Head of caudate nucleus (tissue), 42 donors: Measurements from ENCODE around the gene RPL7L1.
A peak's percentile ranks its signal among the peaks of the same experiment; 100 is the strongest.
"Not testable (repeated sequence)": the region's sequence is repeated elsewhere in the genome, so short reads cannot be mapped to it uniquely, and the experiment has no call there.

Experiments
- DNase-seq, 42 donors: peaks; one replicate each; pipeline versions ENCODE4 v3.0.0 to v3.0.0-alpha.2; 2020 to 2021; ENCODE audit warnings: mixed read lengths in 7 of 42
- intact Hi-C: fragments of 100-400 bp; cut with DNase I; formaldehyde crosslinking; loops from one replicate; pipeline ENCODE4 v1.15.0; 2022

RPL7L1 gene

GRCh38 chr6:42889815-42890214, 10.4 kb downstream of the RPL7L1 start:
- no peak for DNase-seq
- intact Hi-C loops: no loop called here

- DNase-seq: peak; percentile 87 to 98 (median 94)
- intact Hi-C loops: no loop called here
Measured at GRCh38 chr6:42890311-42891198, 11.1 kb downstream of the RPL7L1 start.

- intact Hi-C loops: no loop called here
- no peak for DNase-seq
Measured at GRCh38 chr6:42891199-42891722, 11.8 kb downstream of the RPL7L1 start.

DNA sequence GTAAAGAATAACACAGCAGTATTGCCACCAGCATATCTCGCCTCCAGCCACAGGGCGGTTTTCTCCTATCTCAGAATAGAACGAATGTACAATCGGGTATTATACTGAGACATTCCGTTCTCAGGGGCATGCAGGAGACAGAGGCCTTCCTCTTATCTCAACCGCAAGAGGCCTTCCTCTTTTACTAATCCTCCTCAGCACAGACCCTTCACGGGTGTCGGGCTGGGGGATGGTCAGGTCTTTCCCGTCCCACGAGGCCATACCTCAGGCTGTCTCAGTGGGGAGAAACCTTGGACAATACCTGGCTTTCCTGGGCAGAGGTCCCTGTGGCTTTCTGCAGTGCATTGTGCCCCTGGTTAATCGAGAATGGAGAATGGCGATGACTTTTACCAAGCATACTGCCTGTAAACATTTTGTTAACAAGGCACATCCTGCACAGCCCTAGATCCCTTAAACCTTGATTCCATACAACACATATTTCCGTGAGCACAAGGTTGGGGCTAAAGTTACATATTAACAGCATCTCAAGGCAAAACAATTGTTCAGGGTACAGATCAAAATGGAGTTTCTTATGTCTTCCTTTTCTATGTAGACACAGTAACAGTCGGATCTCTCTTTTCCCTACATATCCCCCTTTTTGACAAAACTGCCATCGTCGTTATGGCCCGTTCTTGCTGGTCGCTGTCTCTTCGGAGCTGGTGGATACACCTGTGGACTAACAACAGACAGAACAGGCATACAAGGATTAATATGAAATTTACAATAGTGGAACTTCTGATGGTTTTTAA, 14.8 kb downstream of the RPL7L1 start:
- DNase-seq, intact Hi-C loops: not testable (repeated sequence)

DNA sequence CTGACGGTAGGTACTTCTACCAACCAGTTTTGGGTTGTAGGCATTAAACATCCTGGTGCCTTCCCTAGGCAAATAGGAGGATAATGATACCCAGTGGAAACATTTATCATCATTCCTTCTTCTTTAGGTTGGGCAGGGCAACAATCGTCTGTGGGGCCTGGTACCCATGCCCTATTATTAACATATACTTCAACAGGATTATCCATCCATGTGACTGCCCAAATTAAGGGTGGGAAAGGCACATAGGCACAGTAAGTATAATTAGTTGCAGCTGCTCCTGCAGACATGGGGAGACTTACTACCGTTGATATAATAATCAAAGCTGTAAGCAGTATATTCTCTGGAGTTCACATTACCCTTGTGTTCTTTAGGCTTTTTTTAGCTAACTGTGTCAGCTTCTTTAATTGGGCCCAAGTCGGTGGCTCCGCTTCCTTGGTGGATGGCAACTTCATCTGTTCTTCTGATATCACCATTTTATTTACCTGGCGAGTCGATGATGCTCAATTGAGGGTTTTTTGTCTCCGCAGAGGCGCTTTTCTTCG, 16.8 kb downstream of the RPL7L1 start:
- no peak for DNase-seq
- intact Hi-C loops: no loop called here

- intact Hi-C loops: no loop called here
- DNase-seq: peak; percentile 19 to 93 (median 77)
Measured at GRCh38 chr6:42898891-42899361, 19.5 kb downstream of the RPL7L1 start.

DNA sequence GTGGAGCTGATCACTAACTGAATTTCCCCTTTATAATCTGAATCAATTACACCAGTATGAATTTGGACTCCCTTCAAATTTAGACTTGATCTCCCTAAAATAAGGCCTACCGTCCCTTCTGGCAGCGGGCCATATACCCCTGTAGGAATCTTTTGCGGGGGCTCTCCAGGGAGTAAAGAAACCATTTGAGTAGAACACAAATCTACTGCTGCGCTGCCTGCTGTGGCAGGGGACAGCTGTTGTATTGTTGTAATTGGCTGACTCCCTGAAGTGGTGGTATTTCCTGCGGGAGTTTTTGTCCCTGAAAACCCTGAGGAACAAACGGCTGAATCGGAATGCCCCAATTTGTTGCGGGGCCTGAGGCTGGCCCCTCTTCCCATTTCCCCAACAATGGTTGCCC, 20.5 kb downstream of the RPL7L1 start:
- intact Hi-C loops: loop anchor here (5.0 kb wide), 1 partner anchor 242 kb away; no protein-coding TSS in a partner anchor

GRCh38 chr6:42901538-42901957, 22.1 kb downstream of the RPL7L1 start:
- intact Hi-C loops: loop anchor here (5.0 kb wide), 1 partner anchor 241 kb away; no protein-coding TSS in a partner anchor
- peak; percentile 35 to 91 (median 72) for DNase-seq

More for the DNA sequence above, 20.5 kb downstream of the RPL7L1 start:
- DNase-seq: no peak

DNA sequence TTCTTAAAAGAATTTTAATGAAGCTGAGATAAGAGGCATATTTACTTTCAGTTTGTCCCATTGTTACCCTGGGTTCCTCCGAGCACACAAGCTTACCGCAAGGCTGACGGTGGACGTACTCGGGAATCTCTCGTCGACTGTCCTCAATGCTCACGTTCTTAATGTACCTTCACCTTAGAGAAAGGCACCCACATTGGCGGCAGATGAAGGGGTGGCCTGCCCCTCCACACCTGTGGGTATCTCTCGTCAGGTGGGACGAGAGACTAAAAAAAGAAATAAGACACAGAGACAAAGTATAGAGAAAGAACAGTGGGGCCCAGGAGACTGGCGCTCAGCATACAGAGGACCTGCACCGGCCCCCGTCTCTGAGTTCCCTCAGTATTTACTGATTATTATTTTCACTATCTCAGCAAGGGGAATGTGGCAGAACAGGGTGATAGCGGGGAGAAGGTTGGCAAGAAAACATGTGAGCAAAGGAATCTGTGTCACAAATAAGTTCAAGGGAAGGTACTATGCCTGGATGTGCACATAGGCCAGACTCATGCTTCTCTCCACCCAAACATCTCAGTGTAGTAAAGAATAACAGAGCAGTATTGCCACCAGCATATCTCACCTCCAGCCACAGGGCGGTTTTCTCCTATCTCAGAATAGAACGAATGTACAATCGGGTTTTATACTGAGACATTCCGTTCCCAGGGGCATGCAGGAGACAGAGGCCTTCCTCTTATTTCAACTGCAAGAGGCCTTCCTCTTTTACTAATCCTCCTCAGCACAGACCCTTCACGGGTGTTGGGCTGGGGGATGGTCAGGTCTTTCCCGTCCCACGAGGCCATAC, 23.2 kb downstream of the RPL7L1 start:
- DNase-seq: not testable (repeated sequence)

GRCh38 chr6:42904467-42904866, 25.1 kb downstream of the RPL7L1 start:
- intact Hi-C loops: loop anchor here (5.0 kb wide), 1 partner anchor 238 kb away; no protein-coding TSS in a partner anchor
- DNase-seq: no peak

More for the DNA sequence above, 23.2 kb downstream of the RPL7L1 start:
- intact Hi-C loops: loop anchor here (5.0 kb wide), 1 partner anchor 240 kb away; no protein-coding TSS in a partner anchor

DNA sequence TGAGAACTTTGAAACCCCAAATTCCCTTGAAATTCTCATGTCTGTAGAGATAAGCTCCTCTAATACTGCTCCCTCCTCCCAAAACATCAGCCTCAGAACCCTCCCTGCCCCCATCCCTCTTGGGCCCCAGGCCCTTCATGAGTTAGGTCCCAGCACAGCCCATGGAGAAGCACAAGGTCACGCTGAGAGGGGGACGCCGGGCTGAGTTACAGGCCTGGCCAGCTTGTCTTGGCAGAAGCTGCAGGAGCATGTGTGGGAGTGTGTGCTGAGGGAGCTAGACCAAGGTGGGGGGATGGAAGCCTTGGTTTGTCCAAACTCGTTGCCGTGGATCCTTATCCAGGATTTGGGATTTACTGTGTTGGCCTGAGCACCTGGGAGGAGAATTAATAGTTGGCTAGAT, 27.9 kb downstream of the RPL7L1 start:
- intact Hi-C loops: no loop called here
- DNase-seq: peak in 1 of 42 donors; percentile 14

- intact Hi-C loops: no loop called here
- peak in 9 of 42 donors; percentile 17 to 50 (median 31) for DNase-seq
Measured at GRCh38 chr6:42909835-42910234, 30.4 kb downstream of the RPL7L1 start.

DNA sequence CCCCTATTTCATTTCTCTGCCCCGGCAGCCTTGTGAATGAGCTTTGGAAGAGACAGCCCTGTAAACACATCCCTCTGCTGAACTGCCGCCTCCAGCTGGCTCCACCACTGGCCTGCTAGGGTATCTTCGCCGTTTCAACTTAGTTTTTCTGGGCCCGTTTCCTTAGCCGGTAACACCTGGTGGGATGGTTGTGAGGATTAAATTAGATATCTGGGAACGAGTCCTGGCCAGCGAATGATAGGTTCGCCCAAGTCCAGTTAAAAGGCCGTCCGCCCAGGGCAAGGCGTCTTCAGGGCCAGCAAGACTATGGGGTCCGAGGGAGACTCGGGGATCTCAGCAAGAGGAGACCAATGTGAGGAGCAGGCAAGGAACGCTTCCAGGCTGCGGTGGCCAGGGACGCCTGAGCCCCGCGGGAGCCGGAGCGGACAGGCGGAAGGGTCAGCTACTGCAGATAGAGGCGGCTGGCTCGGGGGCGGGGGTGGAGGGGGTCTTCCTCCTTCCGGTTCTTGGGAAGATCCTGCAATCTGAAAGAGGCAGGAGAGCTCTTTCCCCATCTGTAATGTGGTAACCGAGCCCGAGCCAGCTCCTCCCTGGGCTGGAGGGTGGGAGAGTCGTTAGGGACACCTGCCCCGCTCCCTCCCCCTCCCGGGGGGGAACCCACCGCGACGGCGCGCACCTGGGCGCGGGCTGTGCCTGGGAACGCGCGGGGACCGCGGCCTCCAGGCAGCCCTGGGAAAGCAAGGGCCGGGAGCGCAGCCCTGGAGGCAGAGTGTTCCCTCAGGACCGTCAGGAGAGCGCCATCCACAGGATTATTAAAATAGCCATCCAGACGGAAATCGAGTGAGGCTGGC, 32.0 kb downstream of the RPL7L1 start:
- peak in 1 of 42 donors; percentile 12 for DNase-seq
- intact Hi-C loops: no loop called here

DNA sequence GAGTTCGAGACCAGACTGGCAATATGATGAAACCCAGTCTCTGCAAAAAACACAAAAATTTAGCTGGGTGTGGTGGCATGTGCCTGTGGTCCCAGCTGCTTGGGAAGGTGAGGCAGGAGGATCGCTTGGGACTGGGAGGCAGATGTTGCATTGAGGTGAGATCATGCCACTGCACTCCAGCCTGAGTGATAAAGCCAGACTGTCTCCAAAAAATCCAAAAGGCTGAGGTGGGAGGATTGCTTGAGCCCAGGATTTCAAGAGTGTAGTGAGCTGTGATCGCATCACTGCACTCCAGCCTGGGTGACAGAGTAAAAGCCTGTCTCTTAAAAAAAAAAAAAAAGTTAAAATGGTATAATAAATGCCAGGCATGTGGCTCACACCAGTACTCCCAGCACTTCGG, 35.1 kb downstream of the RPL7L1 start:
- intact Hi-C loops: no loop called here
- DNase-seq: no peak

DNA sequence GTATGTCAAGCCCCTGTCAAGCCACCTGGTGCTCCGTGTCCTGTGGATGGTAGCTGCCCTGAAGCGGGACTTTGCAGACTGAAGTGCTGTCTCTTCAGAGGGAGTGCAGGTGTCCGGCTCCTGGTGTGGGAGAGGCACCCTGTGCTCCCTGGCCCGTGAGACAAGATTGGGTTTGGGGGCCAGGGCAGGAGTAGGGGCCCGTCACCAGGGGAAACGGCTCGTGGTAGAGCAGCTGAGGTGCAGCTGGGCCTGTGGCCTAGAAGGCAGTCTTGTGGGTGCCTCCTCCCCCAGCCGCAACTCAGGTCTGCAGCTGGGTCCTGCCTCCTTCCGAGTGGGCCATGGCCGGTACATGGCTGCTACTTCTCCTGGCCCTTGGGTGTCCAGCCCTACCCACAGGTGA, 36.3 kb downstream of the RPL7L1 start, which contains the start of gene PTCRA:
PTCRA (plus strand) TSS at position 322 of the 400 bp plus-strand sequence; CDS start at position 339, 17 bp downstream.
- intact Hi-C loops: no loop called here
- no peak for DNase-seq

DNA sequence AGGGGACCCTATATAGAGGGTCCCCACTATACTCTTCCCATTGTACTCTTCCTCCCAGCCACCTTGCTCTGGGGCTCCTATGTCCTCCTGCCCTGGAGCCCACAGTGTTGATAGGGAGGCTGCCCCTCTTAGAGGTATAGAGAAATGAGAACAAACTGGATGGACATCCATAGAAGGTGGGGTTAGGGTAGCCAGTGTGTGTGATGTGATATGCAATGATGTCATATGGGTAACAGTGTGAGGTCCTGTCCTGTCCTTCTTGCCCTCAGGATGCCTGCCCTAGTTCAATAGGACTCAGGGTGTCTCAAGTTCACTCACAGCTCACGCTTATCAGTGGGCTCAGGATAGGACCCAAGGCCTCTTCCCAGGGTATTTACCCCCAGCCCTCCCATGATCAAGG, 36.9 kb downstream of the RPL7L1 start:
- DNase-seq: no peak
- intact Hi-C loops: no loop called here

- no peak for DNase-seq
- intact Hi-C loops: no loop called here
Measured at GRCh38 chr6:42921801-42922200, 42.4 kb downstream of the RPL7L1 start.
